Stimulated activated CD4-positive, alpha-beta T cell treated with anti-CD3 and anti-CD28 coated beads, Interleukin-2, amount 100 ng/mL, for 48 hours (primary cell): ENCODE measurements around the gene DND1.
"Not testable (repeated sequence)": the region's sequence is repeated elsewhere in the genome, so short reads cannot be mapped to it uniquely, and the experiment has no call there.

Source experiments
- DNase-seq, 2 donors: peaks; one replicate each; pipeline ENCODE4 v3.0.0-alpha.2; 2020

The DND1 gene

DNA sequence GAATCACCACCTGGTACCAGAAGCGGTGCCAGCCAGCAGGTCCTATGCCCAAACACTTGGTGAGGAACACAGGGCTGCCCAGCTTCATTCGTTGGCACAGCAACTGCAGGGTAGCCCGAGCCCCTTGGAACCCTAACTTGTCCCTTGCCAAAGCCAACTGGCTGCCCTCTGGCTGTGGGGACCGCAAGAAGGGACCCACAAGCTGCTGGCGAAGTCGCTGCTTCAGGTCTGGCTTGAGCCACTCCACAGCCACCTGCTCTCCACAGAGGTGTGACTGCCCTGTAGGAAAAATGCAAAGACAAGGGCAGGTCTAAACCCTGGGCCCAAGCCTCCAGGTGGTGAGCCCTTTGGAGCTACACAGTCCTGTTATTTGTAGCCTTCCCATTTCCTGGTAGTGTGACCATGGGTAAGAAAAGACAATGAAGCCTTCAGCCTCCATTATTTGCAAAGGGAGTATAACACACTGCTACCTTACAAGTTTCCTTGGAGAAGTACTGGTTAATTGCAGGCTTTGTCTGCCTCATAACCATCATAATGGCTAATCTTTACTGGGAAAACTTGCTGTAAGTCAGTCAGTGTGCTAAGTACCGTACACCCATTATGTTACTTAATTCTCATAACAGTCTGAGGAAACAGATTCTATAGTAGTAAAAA lies 1.8 kb downstream of the DND1 start:
- DNase-seq = no peak

- not testable (repeated sequence) for DNase-seq
These were observed 2.3 kb downstream of the DND1 start for GRCh38 chr5:140671035-140671434.

DNA sequence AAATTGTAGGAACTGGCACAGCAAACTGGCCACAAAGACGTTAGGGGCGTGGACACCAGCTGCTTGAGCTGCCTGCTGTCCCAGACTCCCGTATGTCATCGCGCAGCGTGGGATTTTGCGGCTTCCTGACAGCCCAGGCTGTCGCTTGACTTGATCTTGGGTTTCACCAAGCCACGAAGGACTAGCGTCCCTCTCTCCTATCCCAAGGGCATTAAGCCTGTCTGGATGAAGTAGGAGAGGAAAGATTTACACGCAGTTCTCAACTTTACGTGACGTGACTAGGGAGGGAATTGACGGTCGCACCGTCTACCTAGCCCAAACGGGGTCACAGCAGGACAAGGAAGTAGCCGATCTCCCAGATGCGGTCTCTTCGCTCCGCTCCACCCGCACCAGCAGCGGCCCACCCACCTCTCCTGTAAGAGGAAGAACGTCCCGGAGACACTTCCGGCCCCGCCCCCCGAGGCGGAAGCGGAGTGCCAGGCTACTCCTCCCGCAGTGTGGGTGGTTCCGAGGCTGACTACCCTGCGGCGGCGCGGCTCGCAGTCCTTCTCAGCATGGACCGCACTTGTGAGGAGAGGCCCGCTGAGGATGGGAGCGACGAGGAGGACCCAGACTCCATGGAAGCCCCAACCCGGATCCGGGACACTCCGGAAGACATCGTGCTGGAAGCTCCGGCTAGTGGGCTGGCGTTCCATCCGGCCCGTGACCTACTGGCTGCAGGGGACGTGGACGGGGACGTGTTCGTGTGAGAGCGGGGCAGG lies 8.8 kb downstream of the DND1 start, which contains the start of gene WDR55:
Gene WDR55 (plus strand): TSS at position 546 of the 761 bp plus-strand sequence. CDS start 9 bp downstream, at position 555.
- peak; percentile 93 to 94 for DNase-seq

- no peak for DNase-seq
These were observed 9.4 kb downstream of the DND1 start for GRCh38 chr5:140664030-140664358.

DNA sequence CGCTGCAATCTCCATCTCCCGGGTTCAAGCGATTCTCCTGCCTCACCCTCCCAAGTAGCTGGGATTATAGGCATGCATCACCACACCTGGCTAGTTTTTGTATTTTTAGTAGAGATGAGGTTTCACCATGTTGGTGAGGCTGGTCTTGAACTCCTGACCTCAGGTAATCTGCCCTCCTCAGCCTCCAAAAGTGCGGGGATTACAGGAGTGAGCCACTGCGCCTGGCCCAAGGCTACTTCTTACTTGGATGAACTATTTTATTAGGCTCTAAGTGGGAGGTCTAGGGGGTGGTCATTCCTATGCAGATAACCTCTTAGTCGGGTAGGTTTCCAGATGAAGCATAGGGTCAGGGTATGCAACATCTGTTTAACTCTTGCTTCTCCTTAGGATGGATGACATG lies 13.0 kb downstream of the DND1 start:
- not testable (repeated sequence) for DNase-seq

GRCh38 chr5:140658870-140659269 lies 14.5 kb downstream of the DND1 start:
- DNase-seq = no peak

DNA sequence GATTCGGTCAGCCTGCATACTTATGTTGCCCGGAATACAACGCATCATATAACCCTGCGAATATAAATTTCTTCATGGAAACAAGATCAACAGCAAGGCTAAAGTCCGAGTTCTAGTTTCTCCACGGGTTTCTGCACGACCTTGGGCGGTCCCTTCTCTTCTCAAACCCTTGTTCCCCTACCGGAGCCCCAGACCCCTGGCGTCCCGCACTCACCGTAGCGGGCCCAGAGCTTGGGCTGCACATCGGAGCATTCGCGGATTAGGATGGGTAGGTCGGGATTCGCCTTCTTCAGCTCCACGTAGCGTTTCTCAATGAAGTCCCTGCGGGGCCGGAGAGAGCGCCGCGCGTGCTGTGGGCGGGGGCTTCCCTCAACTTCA lies 26.3 kb downstream of the DND1 start:
- no peak for DNase-seq

DNA sequence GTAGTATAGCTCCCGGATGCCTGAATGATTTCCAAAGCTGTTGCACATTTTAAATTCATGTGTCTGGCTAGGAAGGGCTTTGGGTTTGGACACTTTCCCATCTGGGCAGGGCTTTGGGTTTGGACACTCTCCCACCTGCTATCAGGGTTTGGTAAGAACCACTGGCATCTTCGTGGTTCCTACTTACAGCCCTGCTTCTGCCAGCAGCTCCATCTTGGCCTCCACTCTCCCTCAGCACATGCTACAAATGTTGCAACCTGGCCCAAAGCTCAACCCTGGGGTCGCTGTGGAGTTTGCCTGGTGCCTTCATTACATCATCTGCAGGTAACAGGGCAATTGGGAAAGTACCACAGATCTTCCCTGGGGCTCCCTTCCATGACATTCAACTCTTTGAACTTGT lies 30.7 kb downstream of the DND1 start:
- no peak for DNase-seq

- DNase-seq = no peak
These were observed 31.7 kb downstream of the DND1 start for GRCh38 chr5:140641716-140642115.

DNA sequence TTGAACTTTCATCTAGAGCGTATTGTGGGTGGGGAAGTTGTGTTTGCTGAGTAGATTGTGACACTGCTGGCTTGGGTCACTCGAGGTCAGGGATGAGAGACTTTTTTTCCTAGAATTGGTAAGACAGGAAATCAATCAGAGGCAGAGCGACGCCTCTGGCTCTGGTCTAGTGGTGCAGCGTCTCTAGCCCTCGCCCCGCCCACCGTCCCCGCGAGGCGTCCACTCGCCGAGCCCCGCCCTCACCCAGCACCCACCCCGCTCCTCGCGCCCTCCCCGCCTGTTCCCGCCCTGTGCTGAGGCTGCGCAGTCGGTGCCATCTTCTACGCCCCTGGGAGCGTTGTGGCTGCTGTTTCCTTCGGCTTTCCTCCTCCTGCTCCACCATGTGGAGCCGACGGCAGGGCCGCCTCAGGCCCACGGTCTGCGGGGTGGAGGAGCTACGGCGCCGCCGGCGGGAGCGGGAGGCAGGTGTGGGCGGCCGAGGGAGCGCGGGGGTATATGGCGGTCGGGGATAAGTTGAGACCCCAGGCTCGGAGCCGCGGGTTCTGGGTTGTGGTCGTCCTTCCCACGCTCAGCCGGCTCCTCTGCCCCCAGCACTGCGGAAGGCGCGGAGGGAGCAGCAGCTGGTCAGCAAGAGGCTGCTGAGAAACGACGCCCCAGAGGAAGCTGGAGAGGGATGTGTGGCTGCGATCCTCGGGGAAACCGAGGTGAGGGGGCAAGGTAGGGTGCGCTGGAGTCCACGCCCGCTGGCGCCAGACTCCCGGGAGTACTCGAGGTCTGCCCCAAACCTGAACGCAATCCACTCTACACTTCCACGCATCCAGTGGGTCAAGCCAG lies 34.0 kb downstream of the DND1 start, which contains the start of gene TMCO6:
Gene TMCO6 (plus strand): TSS at position 304 of the 834 bp plus-strand sequence. CDS start 77 bp downstream, at position 381.
- DNase-seq = peak; percentile 97 to 98

GRCh38 chr5:140638898-140639147 lies 34.6 kb downstream of the DND1 start:
- not testable (repeated sequence) for DNase-seq

DNA sequence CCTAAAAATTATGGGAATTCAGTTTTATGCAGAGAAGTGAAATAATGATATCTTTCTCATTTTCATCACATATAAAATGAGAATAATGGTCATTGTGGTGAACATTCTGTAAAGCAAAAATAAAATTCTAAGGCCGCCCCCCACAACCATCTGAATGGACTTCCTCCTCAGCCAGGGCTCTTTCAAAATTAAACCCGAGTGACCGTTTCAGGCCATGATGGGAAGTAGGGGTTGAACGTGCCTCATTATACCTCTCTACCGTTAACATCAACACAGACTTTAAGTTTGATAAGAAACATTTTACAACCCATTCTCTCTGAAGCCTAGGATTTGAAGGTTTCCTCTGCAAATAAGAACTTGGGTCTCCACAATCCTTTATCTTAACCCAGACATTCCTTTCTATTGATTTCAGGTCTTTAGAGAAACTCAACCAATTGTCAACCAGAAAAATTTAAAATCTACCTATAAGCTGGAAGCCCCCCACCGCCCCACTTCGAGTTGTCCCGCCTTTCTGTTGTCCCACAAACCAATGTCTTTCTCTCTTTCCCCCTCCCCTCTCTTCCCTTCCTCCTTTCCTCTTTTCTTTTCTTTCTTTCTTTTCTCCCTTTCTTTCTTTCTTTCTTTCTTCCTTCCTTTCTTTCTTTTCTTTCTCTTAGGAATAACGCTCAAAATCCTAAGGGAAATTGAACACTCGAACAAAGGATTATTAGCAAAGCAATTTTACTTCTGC lies 35.8 kb downstream of the DND1 start:
- no peak for DNase-seq

- DNase-seq = no peak
These were observed 37.8 kb downstream of the DND1 start for GRCh38 chr5:140635291-140636257.

- no peak for DNase-seq
These were observed 39.3 kb downstream of the DND1 start for GRCh38 chr5:140634103-140634502.

GRCh38 chr5:140633501-140633900 lies 39.9 kb downstream of the DND1 start:
- DNase-seq = no peak

- DNase-seq = peak in 1 of 2 donors; percentile 5
These were observed 40.3 kb downstream of the DND1 start, which contains the start of gene CD14 for GRCh38 chr5:140633021-140633471. TSS of gene CD14 (minus strand) at chr5:140633175. CDS start at chr5:140633071, 104 bp downstream.

- DNase-seq = peak; percentile 32 to 35
These were observed 40.9 kb downstream of the DND1 start for GRCh38 chr5:140632366-140633020.

GRCh38 chr5:140631831-140632365 lies 41.5 kb downstream of the DND1 start:
- peak in 1 of 2 donors; percentile 26 for DNase-seq

DNA sequence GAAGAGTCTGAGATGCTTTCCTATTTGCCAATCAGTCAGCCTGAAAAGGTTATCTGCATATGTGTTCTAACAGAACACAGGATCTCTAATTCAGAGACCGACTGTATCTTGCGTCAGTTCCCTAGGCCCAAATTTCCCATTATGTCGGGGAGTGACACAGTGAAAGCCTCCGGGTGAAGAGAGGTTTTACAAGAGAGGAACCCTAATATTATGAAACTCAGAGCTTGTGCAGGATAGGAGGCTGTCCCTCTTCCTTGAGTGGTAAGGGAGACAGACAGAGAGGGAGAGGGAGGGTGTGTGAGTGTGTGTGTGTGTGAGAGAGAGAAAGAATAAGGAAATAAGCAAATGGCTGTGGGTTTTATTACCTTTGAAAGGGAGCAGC lies 42.3 kb downstream of the DND1 start:
- no peak for DNase-seq

GRCh38 chr5:140630292-140631035 lies 42.9 kb downstream of the DND1 start:
- no peak for DNase-seq
